NB4 (cell line): ENCODE results near the gene SPATA13.
"Not testable (repeated sequence)": the region's sequence is repeated elsewhere in the genome, so short reads cannot be mapped to it uniquely, and the experiment has no call there.

ENCODE experiments used
- DNase-seq: peaks from one replicate; pipeline ENCODE4 v3.0.0; 2010; ENCODE audit warnings: low read depth
- H3K4me3 ChIP-seq: one replicate; pipeline ENCODE4 v1.5.1; 2011; ENCODE audit warnings: mild to moderate bottlenecking, low read depth, low read length, moderate library complexity
- MAX ChIP-seq: IDR thresholded peaks from 2 replicates; pipeline ENCODE4 v1.6.1; 2011; ENCODE audit warnings: low read depth, low read length
- MYC ChIP-seq: IDR thresholded peaks from 2 replicates; pipeline ENCODE4 v1.6.1; 2011; ENCODE audit warnings: low read depth, low read length
- POLR2A ChIP-seq: IDR thresholded peaks from 2 replicates; pipeline ENCODE4 v1.6.1; 2011; ENCODE audit warnings: mild to moderate bottlenecking; ENCODE audit not compliant: insufficient read length; ENCODE audit errors: extremely low read depth
- TF ChIP-seq, protein P1 (sequence below): IDR thresholded peaks from one replicate; pipeline ENCODE4 v1.5.1; 2012; ENCODE audit warnings: low read depth, low read length

SPATA13 gene

DNA sequence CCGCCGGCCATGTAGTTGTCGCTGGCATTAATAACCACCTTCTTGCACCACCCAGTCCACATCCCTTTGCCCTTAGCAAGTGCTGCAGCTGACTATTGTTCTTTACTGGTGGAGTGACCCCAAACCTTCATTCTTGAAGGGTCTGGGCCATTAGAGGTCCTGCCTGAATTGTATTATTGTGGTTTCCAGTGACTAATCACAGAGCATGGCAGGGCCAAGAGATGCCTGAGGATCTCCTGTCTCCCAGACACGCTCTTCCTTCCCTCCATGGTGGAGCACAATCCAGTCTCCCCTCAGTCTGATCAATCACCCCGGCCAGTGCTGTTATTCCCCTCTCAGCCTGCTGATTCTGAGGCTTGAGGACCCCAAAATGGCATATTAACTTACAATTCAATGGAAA lies 187.9 kb downstream of the SPATA13 start:
- TF ChIP-seq MYC, result no peak
- no peak overlapping the region for H3K4me3 ChIP-seq
- DNase-seq, result no peak

DNA sequence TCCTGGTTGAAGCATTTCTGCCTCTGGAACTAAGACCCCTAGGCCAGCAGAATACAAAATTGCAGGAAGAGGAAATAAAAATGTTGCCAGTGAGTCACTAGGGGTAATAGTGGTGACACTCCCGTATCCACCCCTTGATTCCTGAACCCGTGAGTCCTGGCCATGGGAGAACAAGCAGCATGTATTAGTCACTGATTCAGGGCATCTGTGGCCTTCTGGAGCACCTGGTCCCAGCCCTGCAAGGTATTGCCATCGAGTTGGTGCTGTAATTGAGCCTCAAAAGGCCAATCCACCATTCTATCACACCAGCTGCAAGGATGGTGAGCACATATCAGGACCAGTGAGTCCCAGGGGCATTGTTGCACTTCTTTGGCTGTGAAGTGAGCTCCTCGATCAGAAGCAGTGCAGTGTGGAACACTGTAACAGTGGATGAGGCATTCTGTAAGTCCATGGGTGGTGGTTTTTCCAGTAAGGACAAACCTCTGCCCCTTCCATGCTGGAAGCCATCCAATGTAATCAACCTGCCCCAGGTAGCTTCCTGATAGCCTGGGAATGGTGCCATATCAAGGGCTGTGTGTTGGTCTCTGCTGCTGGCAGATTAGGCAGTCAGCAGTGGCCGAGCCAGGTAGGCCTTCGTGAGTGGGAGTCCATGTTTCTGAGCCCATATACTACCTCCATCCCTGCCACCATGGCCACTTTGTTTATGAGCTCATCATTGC lies 188.4 kb downstream of the SPATA13 start:
- TF ChIP-seq, protein P1, sequence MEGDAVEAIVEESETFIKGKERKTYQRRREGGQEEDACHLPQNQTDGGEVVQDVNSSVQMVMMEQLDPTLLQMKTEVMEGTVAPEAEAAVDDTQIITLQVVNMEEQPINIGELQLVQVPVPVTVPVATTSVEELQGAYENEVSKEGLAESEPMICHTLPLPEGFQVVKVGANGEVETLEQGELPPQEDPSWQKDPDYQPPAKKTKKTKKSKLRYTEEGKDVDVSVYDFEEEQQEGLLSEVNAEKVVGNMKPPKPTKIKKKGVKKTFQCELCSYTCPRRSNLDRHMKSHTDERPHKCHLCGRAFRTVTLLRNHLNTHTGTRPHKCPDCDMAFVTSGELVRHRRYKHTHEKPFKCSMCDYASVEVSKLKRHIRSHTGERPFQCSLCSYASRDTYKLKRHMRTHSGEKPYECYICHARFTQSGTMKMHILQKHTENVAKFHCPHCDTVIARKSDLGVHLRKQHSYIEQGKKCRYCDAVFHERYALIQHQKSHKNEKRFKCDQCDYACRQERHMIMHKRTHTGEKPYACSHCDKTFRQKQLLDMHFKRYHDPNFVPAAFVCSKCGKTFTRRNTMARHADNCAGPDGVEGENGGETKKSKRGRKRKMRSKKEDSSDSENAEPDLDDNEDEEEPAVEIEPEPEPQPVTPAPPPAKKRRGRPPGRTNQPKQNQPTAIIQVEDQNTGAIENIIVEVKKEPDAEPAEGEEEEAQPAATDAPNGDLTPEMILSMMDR, result no peak
- TF ChIP-seq MAX (no peak), POLR2A (no peak), MYC (no peak)
- no peak overlapping the region for H3K4me3 ChIP-seq
- DNase-seq, result no peak

- DNase-seq, H3K4me3 ChIP-seq: not testable (repeated sequence)
Observed at GRCh38 chr13:24349778-24350664, 189.5 kb downstream of the SPATA13 start.

- no peak for DNase-seq
- no peak overlapping the region for H3K4me3 ChIP-seq
- no peak for TF ChIP-seq POLR2A
- TF ChIP-seq, protein P1, result no peak
- TF ChIP-seq MYC, result no peak
- no peak for TF ChIP-seq MAX
Observed at GRCh38 chr13:24351423-24351822, 190.9 kb downstream of the SPATA13 start.

DNA sequence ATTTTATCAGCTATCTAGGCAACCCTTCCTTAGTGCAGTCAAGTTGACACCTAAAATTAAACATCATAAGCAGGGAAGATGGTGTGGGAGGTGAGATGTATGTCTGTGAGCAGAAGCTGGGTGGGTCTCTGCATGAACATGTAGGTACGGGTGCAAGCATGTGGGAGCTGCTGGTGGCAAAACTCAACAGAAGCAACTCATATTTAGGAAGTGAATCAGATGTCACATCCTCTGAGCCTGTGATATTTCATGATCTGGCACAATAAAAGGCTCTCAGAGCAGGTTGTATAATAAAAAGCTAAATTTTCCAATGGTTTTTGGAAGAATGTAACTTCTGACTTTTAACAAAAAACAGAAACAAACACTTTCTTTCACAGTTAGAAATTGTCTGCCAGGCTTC lies 193.2 kb downstream of the SPATA13 start:
- TF ChIP-seq POLR2A (no peak), MAX (no peak), MYC (no peak)
- TF ChIP-seq, protein P1, result no peak
- H3K4me3 ChIP-seq, result no peak overlapping the region
- DNase-seq, result no peak

- DNase-seq, result no peak
- no peak overlapping the region for H3K4me3 ChIP-seq
- TF ChIP-seq MYC, result no peak
- TF ChIP-seq POLR2A, result no peak
- TF ChIP-seq, protein P1, result no peak
- no peak for TF ChIP-seq MAX
Observed at GRCh38 chr13:24355103-24355502, 194.6 kb downstream of the SPATA13 start.
